ENCODE measurements around the gene CLMN. TPM values are rescaled to one million over a fixed set of nuclear protein-coding genes. Genes with fewer than 3 reads are reported as not detected.

CLMN gene
- total RNA-seq, 1 donor from 2014 or later = 3.9 TPM

GRCh38 chr14:95211721-95212504 is 107.8 kb downstream of the CLMN start:
- FAIRE-seq (no peak), DNase-seq (ENCODE audit: low read depth) (no peak)
- no peaks in the 10 kb centered on the region for H3K27me3 ChIP-seq (ENCODE audit: control insufficient read depth, insufficient read depth, low read length)
- no peak for TF ChIP-seq CTCF (IDR thresholded peaks at IDR 0.05; ENCODE audit: insufficient read depth, low read length, severe bottlenecking)
- H3K36me3 ChIP-seq (ENCODE audit: control insufficient read depth, insufficient read depth, low read length) = no peaks in the 10 kb centered on the region
- H3K4me3 ChIP-seq (ENCODE audit: low read depth, low read length) = no peak overlapping the region

- no peaks in the 10 kb centered on the region for H3K36me3 ChIP-seq (ENCODE audit: control insufficient read depth, insufficient read depth, low read length)
- TF ChIP-seq CTCF (IDR thresholded peaks at IDR 0.05; ENCODE audit: insufficient read depth, low read length, severe bottlenecking) = no peak
- DNase-seq (ENCODE audit: low read depth) (no peak), FAIRE-seq (no peak)
- H3K4me3 ChIP-seq (ENCODE audit: low read depth, low read length) = no peak overlapping the region
- no peaks in the 10 kb centered on the region for H3K27me3 ChIP-seq (ENCODE audit: control insufficient read depth, insufficient read depth, low read length)
Measured at GRCh38 chr14:95210699-95211098, 109.0 kb downstream of the CLMN start.

GRCh38 chr14:95208598-95208997 is 111.1 kb downstream of the CLMN start:
- H3K4me3 ChIP-seq (ENCODE audit: low read depth, low read length) = no peak overlapping the region
- no peaks in the 10 kb centered on the region for H3K27me3 ChIP-seq (ENCODE audit: control insufficient read depth, insufficient read depth, low read length)
- FAIRE-seq (no peak), DNase-seq (ENCODE audit: low read depth) (no peak)
- no peak for TF ChIP-seq CTCF (IDR thresholded peaks at IDR 0.05; ENCODE audit: insufficient read depth, low read length, severe bottlenecking)
- peaks cover 3% of the 10 kb centered on the region for H3K36me3 ChIP-seq (ENCODE audit: control insufficient read depth, insufficient read depth, low read length)

DNA sequence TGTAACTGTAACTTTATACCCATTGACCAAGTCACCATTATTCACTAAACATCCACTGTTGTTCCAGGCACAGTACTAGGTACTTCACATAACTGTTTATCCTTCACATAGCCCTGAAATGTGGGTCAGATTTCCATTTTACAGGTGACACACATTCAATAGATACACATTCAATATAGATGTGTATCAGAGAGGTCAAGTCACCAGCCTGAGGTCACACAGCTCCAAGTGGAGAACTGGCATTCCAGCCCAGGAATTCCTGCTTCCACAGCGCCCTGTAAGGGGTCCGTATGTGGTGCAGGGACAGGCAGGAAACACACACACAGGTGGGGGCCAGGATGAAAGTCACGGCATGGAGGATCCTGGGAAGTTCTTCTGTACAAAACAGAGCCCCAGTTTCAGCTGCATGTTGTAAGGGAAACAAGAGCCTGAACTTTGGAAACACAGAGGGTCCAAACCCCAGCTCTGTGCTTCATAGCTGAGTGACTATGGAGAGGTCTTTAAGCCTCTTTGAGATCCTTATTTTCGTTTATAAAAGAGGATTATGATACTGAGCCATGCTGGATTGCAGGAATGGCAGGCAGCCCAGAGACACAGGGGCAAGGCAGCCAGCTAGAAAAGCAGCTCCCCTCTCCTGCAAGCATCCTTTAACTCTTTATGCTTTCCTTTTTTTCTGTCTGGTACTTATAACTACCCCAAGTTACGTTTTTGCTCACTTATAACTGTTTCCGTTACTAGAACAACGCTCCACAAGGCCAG is 112.1 kb downstream of the CLMN start:
- FAIRE-seq = no peak

DNA sequence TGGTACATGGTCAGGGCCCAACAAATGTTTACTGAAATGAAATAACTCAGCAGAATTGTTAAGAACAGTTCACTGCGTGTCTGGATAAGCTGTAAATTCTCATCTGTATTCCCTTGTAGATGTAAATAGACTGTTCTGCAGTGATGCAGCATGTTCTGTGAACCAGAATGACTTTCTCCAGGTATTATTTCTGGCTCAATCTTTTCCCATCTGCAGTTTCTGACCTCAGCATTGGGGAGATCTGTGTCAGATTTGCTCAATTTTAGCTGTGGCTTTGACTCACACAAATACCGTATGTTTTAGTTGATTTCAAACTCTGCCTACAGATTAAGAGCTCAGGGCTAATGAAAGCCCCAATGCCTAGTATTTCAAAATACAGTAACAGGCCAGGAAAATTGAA is 113.2 kb downstream of the CLMN start:
- FAIRE-seq (no peak), DNase-seq (ENCODE audit: low read depth) (no peak)
- Histone ChIP-seq H3K36me3 (ENCODE audit: control insufficient read depth, insufficient read depth, low read length) (peaks cover 3% of the 10 kb centered on the region), H3K27me3 (ENCODE audit: control insufficient read depth, insufficient read depth, low read length) (no peaks in the 10 kb centered on the region), H3K4me3 (ENCODE audit: low read depth, low read length) (no peak overlapping the region)
- no peak for TF ChIP-seq CTCF (IDR thresholded peaks at IDR 0.05; ENCODE audit: insufficient read depth, low read length, severe bottlenecking)

More for the DNA sequence above, 112.1 kb downstream of the CLMN start:
- no peaks in the 10 kb centered on the region for H3K27me3 ChIP-seq (ENCODE audit: control insufficient read depth, insufficient read depth, low read length)
- DNase-seq (ENCODE audit: low read depth) = no peak
- H3K36me3 ChIP-seq (ENCODE audit: control insufficient read depth, insufficient read depth, low read length) = peaks cover 3% of the 10 kb centered on the region
- H3K4me3 ChIP-seq (ENCODE audit: low read depth, low read length) = no peak overlapping the region
- no peak for TF ChIP-seq CTCF (IDR thresholded peaks at IDR 0.05; ENCODE audit: insufficient read depth, low read length, severe bottlenecking)
